A549 (cell line): ENCODE measurements around the gene HDDC2. TPM values are rescaled to one million over a fixed set of nuclear protein-coding genes. Genes with fewer than 3 reads are reported as not detected.

Experiments used
- ATAC-seq, 2 experiments: fragments of 200-7000 bp in 1 of 2; fragments of >200 bp in 1 of 2; cut with Nextera tagmentation in 1 of 2; cut with Tn5 transposase in 1 of 2; 3 replicates each; pipeline versions ENCODE4 v1.8.0 to v1.9.1; 2018 to 2020; ENCODE audit warnings: mild to moderate bottlenecking in 1 of 2, moderate library complexity in 1 of 2
- CTCF ChIA-PET: fragments of 300-600 bp; sonication (Branson Sonifier 250); formaldehyde crosslinking; extraction: SDS; loops from one replicate; lab custom pipeline; 2021; ENCODE audit warnings: antibody characterized with exemption, inconsistent platforms; lab: Yijun Ruan, JAX
- POLR2A ChIA-PET: fragments of 350-600 bp; formaldehyde crosslinking; extraction: SDS; loops from one replicate; lab custom pipeline; 2021; ENCODE audit warnings: antibody characterized with exemption, inconsistent platforms; lab: Yijun Ruan, JAX
- DNase-seq, 2 experiments: peaks; one replicate each; pipeline versions ENCODE4 v3.0.0 to v3.0.0-alpha.2; 2011 to 2016; ENCODE audit warnings: low read depth in 1 of 2, low spot score in 1 of 2
- FAIRE-seq: peaks from 2 replicates; lab custom pipeline; 2011; peaks lifted over from hg19 to GRCh38; lab: Jason Lieb, UNC
- H3K27ac ChIP-seq, 2 experiments: fragments of >200 bp; sonication (Bioruptor Twin); formaldehyde crosslinking; 3 replicates each; pipeline ENCODE4 v1.5.1; 2016 to 2017
- H3K4me1 ChIP-seq: fragments of >200 bp; sonication (Bioruptor Twin); formaldehyde crosslinking; 3 replicates; pipeline ENCODE4 v1.6.1; 2016
- H3K4me2 ChIP-seq: fragments of >200 bp; sonication (Bioruptor Twin); formaldehyde crosslinking; 3 replicates; pipeline ENCODE4 v1.6.1; 2016
- H3K4me3 ChIP-seq: fragments of >200 bp; sonication (Bioruptor Twin); formaldehyde crosslinking; 3 replicates; pipeline ENCODE4 v1.5.1; 2016
- H3K9me3 ChIP-seq: fragments of >200 bp; sonication (Bioruptor Twin); formaldehyde crosslinking; 3 replicates; pipeline ENCODE4 v1.6.1; 2016
- CHD2 ChIP-seq: fragments of 150-350 bp; IDR thresholded peaks from 2 replicates; pipeline ENCODE4 v1.6.1; 2014; ENCODE audit warnings: low read length; ENCODE audit not compliant: partially characterized antibody
- EHF ChIP-seq: fragments of 250-450 bp; sonication (Bioruptor Pico); IDR thresholded peaks from 2 replicates; pipeline ENCODE4 v1.5.0; 2020; ENCODE audit warnings: mild to moderate bottlenecking
- ESRRA ChIP-seq: fragments of 150-350 bp; IDR thresholded peaks from 2 replicates; pipeline ENCODE4 v1.6.1; 2014; ENCODE audit warnings: mild to moderate bottlenecking, low read length, borderline replicate concordance
- FOSL2 ChIP-seq, 2 experiments: fragments of 450-650 bp in 1 of 2; fragments of >200 bp in 1 of 2; sonication (Bioruptor Twin) in 1 of 2; formaldehyde crosslinking; IDR thresholded peaks; 2 replicates each; pipeline versions ENCODE4 v1.5.0 to v1.6.1; 2016 to 2020; ENCODE audit warnings: mild to moderate bottlenecking in 1 of 2, moderate library complexity in 1 of 2
- HDAC2 ChIP-seq: fragments of 200-600 bp; sonication (generic); IDR thresholded peaks from 2 replicates; pipeline ENCODE4 v1.6.1; 2016
- HEYL ChIP-seq: fragments of 250-450 bp; sonication (Bioruptor Pico); IDR thresholded peaks from 2 replicates; pipeline ENCODE4 v1.8.0; 2021; ENCODE audit warnings: mild to moderate bottlenecking, moderate library complexity
- HOXA7 ChIP-seq: fragments of 250-450 bp; sonication (Bioruptor Pico); IDR thresholded peaks from 2 replicates; pipeline ENCODE4 v1.5.0; 2020; ENCODE audit warnings: mild to moderate bottlenecking, moderate library complexity
- KDM1A ChIP-seq: fragments of 200-600 bp; sonication (generic); IDR thresholded peaks from 2 replicates; pipeline ENCODE4 v1.6.1; 2016; ENCODE audit warnings: low read depth, mild to moderate bottlenecking
- KDM5A ChIP-seq: fragments of 200-600 bp; sonication (generic); IDR thresholded peaks from 2 replicates; pipeline ENCODE4 v1.6.1; 2016; ENCODE audit warnings: antibody characterized with exemption, mild to moderate bottlenecking
- MAZ ChIP-seq: fragments of 150-350 bp; IDR thresholded peaks from 2 replicates; pipeline ENCODE4 v1.6.1; 2014; ENCODE audit warnings: antibody characterized with exemption, low read depth, low read length, borderline replicate concordance
- NFE2L2 ChIP-seq: fragments of 150-350 bp; conservative IDR thresholded peaks from 2 replicates; pipeline ENCODE4 v1.6.1; 2014; ENCODE audit warnings: low read length
- NR3C1 ChIP-seq: fragments of >200 bp; sonication (Bioruptor Twin); formaldehyde crosslinking; IDR thresholded peaks from 3 replicates; pipeline ENCODE4 v1.6.1; 2017
- PHF8 ChIP-seq: fragments of 200-600 bp; sonication (generic); IDR thresholded peaks from 2 replicates; pipeline ENCODE4 v1.6.1; 2016; ENCODE audit warnings: low read depth, mild to moderate bottlenecking, antibody characterized with exemption, moderate library complexity, borderline replicate concordance
- RAD21 ChIP-seq, 2 experiments: fragments of >200 bp in 1 of 2; sonication (Bioruptor Twin) in 1 of 2; formaldehyde crosslinking in 1 of 2; IDR thresholded peaks in 1 of 2; conservative IDR thresholded peaks in 1 of 2; 2 replicates in 1 of 2; 3 replicates in 1 of 2; pipeline ENCODE4 v1.6.1; 2012 to 2018; ENCODE audit warnings: inconsistent platforms in 1 of 2
- SMC3 ChIP-seq: fragments of >200 bp; sonication (Bioruptor Twin); formaldehyde crosslinking; IDR thresholded peaks from 3 replicates; pipeline ENCODE4 v1.6.1; 2018; ENCODE audit warnings: inconsistent platforms
- WGBS: methylation state at CpG from one replicate; pipeline ENCODE4 v1.1.6; 2017; ENCODE audit errors: missing lambda C conversion rate; 5-methylcytosine and 5-hydroxymethylcytosine counted together
- polyA plus RNA-seq, 4 experiments: library from polyadenylated mRNA; depleted of rRNA in 3 of 4; stranded (reverse); fragments of >200 nt; fragmentation: RNase III in 1 of 4; extraction: RNeasy Plus Mini Kit Qiagen cat#74134 plus additional on column Dnase treatment in 1 of 4; gene quantifications; 2 replicates in 3 of 4; 3 replicates in 1 of 4; pipeline ENCODE4 v1.2.3, GENCODE V29; 2011 to 2017
- TF ChIP-seq, protein P1 (sequence below): fragments of >200 bp; sonication (Bioruptor Twin); formaldehyde crosslinking; IDR thresholded peaks from 3 replicates; pipeline ENCODE4 v1.5.1; 2016
- TF ChIP-seq, protein P2 (sequence below): fragments of >200 bp; sonication (Bioruptor Twin); formaldehyde crosslinking; IDR thresholded peaks from 2 replicates; pipeline ENCODE4 v1.6.1; 2016
- TF ChIP-seq, protein P3 (sequence below): IDR thresholded peaks from 2 replicates; pipeline ENCODE4 v1.6.1; 2012
- TF ChIP-seq, protein P4 (sequence below): IDR thresholded peaks from 2 replicates; pipeline ENCODE4 v1.6.1; 2012; ENCODE audit warnings: low read depth, borderline replicate concordance
- TF ChIP-seq, protein P5 (sequence below): fragments of 150-350 bp; IDR thresholded peaks from 2 replicates; pipeline ENCODE4 v1.6.1; 2014; ENCODE audit warnings: low read depth, mild to moderate bottlenecking, low read length
- TF ChIP-seq, protein P6 (sequence below): fragments of 200-600 bp; sonication (generic); IDR thresholded peaks from 2 replicates; pipeline ENCODE4 v1.6.1; 2016; ENCODE audit warnings: antibody characterized with exemption, mild to moderate bottlenecking, moderate library complexity

The HDDC2 gene
- polyA plus RNA-seq, 2 of the 4 experiments (the other 2 are of a cell fraction), result 107 to 216 TPM

DNA sequence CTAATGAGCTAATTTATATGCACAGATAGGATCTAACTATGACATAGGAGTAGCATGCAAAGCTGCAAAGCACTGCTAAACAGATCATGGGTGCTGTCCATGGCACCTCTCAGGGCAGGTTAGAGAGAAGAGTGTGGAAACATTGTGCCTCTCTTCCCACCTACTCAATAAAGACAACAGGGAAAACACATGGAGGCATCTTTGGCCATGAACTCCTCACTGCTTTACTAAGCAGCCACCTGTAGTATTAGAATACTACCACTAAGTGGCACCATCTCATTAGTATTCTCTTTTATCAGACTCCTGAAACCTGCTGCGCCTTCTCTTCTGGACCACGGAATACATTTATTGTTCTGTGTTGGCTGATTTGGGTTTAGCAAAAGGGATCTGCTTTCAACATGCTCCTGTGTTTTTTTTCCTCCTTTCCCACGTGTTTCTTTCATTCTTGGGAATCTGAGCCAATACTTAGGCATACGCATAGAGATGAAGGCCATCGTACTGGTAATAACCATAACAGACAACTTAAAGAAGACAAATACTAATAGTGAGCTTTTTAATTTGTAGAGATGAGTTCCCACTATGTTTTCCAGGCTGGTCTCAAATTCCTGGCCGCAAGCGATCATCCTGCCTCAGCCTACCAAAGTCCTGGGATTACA is 9.4 kb upstream of the HDDC2 start:
- peak; percentile 30 to 63 for DNase-seq
- CTCF ChIA-PET, result interaction anchor here (0.6 to 11.4 kb wide), 26 partner anchors 10 to 1956 kb away, joined by 3 to 288 read pairs (median 4); partner anchors contain the start of genes HDDC2 and RNF146
- TF ChIP-seq FOSL2 (IDR thresholded peaks at IDR 0.05) (no peak), FOSL2 (CRISPR knock-in tag; IDR thresholded peaks at IDR 0.05) (no peak), KDM1A (no peak), HDAC2 (no peak), SMC3 (peak; percentile 63), NFE2L2 (no peak), HOXA7 (CRISPR knock-in tag) (no peak), RAD21 (conservative IDR thresholded peaks at IDR 0.05 in 1 of 2, IDR thresholded peaks at IDR 0.05 in 1 of 2) (peak; percentile 80)
- TF ChIP-seq, protein P1, sequence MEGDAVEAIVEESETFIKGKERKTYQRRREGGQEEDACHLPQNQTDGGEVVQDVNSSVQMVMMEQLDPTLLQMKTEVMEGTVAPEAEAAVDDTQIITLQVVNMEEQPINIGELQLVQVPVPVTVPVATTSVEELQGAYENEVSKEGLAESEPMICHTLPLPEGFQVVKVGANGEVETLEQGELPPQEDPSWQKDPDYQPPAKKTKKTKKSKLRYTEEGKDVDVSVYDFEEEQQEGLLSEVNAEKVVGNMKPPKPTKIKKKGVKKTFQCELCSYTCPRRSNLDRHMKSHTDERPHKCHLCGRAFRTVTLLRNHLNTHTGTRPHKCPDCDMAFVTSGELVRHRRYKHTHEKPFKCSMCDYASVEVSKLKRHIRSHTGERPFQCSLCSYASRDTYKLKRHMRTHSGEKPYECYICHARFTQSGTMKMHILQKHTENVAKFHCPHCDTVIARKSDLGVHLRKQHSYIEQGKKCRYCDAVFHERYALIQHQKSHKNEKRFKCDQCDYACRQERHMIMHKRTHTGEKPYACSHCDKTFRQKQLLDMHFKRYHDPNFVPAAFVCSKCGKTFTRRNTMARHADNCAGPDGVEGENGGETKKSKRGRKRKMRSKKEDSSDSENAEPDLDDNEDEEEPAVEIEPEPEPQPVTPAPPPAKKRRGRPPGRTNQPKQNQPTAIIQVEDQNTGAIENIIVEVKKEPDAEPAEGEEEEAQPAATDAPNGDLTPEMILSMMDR, result peak; percentile 66
- TF ChIP-seq, protein P2, sequence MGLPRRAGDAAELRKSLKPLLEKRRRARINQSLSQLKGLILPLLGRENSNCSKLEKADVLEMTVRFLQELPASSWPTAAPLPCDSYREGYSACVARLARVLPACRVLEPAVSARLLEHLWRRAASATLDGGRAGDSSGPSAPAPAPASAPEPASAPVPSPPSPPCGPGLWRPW, result no peak
- TF ChIP-seq, protein P3, sequence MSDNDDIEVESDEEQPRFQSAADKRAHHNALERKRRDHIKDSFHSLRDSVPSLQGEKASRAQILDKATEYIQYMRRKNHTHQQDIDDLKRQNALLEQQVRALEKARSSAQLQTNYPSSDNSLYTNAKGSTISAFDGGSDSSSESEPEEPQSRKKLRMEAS, result no peak
- Histone ChIP-seq H3K27ac (no peak overlapping the region), H3K4me1 (peaks cover 34% of the 10 kb centered on the region), H3K9me3 (no peaks in the 10 kb centered on the region), H3K4me3 (no peak overlapping the region), H3K4me2 (no peak overlapping the region)
- no peak for FAIRE-seq
- peak; percentile 87 to 89 for ATAC-seq
- WGBS, result 49% methylated on average over 7 of the region's 7 CpGs
- POLR2A ChIA-PET, result no interaction called here

DNA sequence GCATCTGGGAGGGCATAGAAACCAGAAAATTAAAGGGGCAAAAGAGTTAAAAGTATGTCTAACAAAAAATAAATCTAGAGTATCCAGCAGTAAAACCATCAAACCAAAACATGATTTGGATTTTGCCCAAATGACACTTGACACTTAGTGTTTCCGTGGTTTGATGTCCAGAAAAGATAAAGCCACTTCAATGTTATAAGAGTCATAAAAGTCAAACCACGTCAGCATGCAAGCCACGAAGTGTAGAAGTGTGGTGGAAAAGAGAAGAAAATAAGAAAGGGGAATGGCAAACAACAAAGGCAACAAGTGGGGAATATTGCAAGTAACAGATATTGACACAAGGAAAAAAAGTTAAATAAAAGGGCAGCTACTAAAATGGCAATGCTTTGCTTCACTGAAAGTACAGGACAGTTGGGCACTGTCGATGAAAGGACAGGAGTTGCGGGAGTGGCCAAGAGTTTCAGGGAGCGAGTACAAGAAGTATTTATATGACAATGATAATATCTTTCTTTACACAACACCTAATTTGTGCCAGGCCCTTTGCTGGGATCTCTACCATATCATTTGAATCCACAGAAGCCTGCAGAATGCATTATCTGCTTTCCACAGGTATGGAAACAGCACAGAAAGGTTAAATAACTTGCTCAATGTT is 6.3 kb upstream of the HDDC2 start:
- Histone ChIP-seq H3K4me3 (no peak overlapping the region), H3K4me1 (peaks cover 31% of the 10 kb centered on the region), H3K4me2 (peak overlapping the region; percentile 63; the same call in 2 of the 3 replicates), H3K27ac (peak overlapping the region; percentile 25 to 38; a peak in 3 of 6 replicates), H3K9me3 (no peaks in the 10 kb centered on the region)
- no peak for DNase-seq
- no peak for FAIRE-seq
- ChIA-PET CTCF (interaction anchor here (11.4 kb wide), 1 partner anchor 452 kb away, joined by 288 read pairs; no protein-coding TSS in a partner anchor), POLR2A (interaction anchor here (1.0 kb wide), 1 partner anchor 678 kb away, joined by 3 read pairs; the partner anchor contains the start of gene TRMT11)
- ATAC-seq, result no peak
- WGBS, result 77% methylated on average over 6 of the region's 6 CpGs
- no peak for TF ChIP-seq KDM5A
- TF ChIP-seq FOSL2 (IDR thresholded peaks at IDR 0.05), result no peak
- TF ChIP-seq FOSL2 (CRISPR knock-in tag; IDR thresholded peaks at IDR 0.05), result no peak
- no peak for TF ChIP-seq ESRRA
- no peak for TF ChIP-seq EHF
- TF ChIP-seq, protein P3, result no peak
- TF ChIP-seq CHD2, result no peak
- no peak for TF ChIP-seq PHF8
- TF ChIP-seq, protein P4, sequence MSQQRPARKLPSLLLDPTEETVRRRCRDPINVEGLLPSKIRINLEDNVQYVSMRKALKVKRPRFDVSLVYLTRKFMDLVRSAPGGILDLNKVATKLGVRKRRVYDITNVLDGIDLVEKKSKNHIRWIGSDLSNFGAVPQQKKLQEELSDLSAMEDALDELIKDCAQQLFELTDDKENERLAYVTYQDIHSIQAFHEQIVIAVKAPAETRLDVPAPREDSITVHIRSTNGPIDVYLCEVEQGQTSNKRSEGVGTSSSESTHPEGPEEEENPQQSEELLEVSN, result no peak
- TF ChIP-seq MAZ, result no peak
- TF ChIP-seq, protein P5, sequence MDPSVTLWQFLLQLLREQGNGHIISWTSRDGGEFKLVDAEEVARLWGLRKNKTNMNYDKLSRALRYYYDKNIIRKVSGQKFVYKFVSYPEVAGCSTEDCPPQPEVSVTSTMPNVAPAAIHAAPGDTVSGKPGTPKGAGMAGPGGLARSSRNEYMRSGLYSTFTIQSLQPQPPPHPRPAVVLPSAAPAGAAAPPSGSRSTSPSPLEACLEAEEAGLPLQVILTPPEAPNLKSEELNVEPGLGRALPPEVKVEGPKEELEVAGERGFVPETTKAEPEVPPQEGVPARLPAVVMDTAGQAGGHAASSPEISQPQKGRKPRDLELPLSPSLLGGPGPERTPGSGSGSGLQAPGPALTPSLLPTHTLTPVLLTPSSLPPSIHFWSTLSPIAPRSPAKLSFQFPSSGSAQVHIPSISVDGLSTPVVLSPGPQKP, result no peak
- TF ChIP-seq HEYL (CRISPR knock-in tag), result no peak
- TF ChIP-seq HOXA7 (CRISPR knock-in tag), result no peak
- TF ChIP-seq, protein P6, sequence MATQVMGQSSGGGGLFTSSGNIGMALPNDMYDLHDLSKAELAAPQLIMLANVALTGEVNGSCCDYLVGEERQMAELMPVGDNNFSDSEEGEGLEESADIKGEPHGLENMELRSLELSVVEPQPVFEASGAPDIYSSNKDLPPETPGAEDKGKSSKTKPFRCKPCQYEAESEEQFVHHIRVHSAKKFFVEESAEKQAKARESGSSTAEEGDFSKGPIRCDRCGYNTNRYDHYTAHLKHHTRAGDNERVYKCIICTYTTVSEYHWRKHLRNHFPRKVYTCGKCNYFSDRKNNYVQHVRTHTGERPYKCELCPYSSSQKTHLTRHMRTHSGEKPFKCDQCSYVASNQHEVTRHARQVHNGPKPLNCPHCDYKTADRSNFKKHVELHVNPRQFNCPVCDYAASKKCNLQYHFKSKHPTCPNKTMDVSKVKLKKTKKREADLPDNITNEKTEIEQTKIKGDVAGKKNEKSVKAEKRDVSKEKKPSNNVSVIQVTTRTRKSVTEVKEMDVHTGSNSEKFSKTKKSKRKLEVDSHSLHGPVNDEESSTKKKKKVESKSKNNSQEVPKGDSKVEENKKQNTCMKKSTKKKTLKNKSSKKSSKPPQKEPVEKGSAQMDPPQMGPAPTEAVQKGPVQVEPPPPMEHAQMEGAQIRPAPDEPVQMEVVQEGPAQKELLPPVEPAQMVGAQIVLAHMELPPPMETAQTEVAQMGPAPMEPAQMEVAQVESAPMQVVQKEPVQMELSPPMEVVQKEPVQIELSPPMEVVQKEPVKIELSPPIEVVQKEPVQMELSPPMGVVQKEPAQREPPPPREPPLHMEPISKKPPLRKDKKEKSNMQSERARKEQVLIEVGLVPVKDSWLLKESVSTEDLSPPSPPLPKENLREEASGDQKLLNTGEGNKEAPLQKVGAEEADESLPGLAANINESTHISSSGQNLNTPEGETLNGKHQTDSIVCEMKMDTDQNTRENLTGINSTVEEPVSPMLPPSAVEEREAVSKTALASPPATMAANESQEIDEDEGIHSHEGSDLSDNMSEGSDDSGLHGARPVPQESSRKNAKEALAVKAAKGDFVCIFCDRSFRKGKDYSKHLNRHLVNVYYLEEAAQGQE, result no peak
- TF ChIP-seq, protein P1, result no peak
- no peak for TF ChIP-seq NR3C1
